SK-N-SH treated with all-trans-retinoic acid at 6 μM for 48 hours (cell line): Measurements from ENCODE around the gene FZR1.

Experiments
- CSDC2 ChIP-seq: fragments of 250-450 bp; sonication (Bioruptor Pico); IDR thresholded peaks from 2 replicates; pipeline ENCODE4 v1.5.0; 2020; ENCODE audit warnings: mild to moderate bottlenecking, moderate library complexity
- OSR1 ChIP-seq: fragments of 250-450 bp; sonication (Bioruptor Pico); IDR thresholded peaks from 2 replicates; pipeline ENCODE4 v1.8.0; 2022; ENCODE audit warnings: moderate library complexity, mild to moderate bottlenecking, inconsistent platforms
- PPARA ChIP-seq: fragments of 250-450 bp; sonication (Bioruptor Pico); IDR thresholded peaks from 2 replicates; pipeline ENCODE4 v1.5.0; 2020; ENCODE audit warnings: mild to moderate bottlenecking, borderline replicate concordance
- TF ChIP-seq, protein P1 (sequence below): fragments of 250-450 bp; sonication (Bioruptor Pico); IDR thresholded peaks from 2 replicates; pipeline ENCODE4 v1.5.1; 2020; ENCODE audit warnings: low read depth, mild to moderate bottlenecking, moderate library complexity
- TF ChIP-seq, protein P2 (sequence below): fragments of 250-450 bp; sonication (Bioruptor Pico); IDR thresholded peaks from 2 replicates; pipeline ENCODE4 v1.8.0; 2020; ENCODE audit warnings: mild to moderate bottlenecking, moderate library complexity, borderline replicate concordance

DNA sequence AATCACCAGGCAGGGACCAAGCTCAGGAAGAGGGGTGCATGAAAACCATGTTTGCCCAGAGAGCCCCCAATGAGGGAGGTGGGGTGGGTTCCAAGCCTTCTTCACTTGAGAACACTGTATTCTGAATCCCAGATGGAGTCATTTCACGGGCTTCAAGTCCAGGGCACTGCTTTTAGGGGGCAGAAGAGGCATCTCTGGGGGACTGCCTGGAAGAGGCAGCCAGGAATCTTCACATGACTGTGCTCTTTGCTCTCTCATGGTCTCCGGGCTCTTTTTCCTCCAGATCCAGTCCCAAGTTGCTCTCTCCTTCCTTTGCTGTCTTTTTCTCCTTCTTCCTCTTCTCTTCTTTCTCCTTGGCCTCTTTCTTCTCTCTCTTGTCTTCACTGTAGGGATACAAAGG is 31.5 kb upstream of the FZR1 start:
- TF ChIP-seq, protein P1, sequence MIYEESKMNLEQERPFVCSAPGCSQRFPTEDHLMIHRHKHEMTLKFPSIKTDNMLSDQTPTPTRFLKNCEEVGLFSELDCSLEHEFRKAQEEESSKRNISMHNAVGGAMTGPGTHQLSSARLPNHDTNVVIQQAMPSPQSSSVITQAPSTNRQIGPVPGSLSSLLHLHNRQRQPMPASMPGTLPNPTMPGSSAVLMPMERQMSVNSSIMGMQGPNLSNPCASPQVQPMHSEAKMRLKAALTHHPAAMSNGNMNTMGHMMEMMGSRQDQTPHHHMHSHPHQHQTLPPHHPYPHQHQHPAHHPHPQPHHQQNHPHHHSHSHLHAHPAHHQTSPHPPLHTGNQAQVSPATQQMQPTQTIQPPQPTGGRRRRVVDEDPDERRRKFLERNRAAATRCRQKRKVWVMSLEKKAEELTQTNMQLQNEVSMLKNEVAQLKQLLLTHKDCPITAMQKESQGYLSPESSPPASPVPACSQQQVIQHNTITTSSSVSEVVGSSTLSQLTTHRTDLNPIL: no peak
- TF ChIP-seq, protein P2, sequence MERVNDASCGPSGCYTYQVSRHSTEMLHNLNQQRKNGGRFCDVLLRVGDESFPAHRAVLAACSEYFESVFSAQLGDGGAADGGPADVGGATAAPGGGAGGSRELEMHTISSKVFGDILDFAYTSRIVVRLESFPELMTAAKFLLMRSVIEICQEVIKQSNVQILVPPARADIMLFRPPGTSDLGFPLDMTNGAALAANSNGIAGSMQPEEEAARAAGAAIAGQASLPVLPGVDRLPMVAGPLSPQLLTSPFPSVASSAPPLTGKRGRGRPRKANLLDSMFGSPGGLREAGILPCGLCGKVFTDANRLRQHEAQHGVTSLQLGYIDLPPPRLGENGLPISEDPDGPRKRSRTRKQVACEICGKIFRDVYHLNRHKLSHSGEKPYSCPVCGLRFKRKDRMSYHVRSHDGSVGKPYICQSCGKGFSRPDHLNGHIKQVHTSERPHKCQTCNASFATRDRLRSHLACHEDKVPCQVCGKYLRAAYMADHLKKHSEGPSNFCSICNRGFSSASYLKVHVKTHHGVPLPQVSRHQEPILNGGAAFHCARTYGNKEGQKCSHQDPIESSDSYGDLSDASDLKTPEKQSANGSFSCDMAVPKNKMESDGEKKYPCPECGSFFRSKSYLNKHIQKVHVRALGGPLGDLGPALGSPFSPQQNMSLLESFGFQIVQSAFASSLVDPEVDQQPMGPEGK (CRISPR knock-in tag): no peak
- no peak for TF ChIP-seq OSR1 (CRISPR knock-in tag)
- TF ChIP-seq CSDC2 (CRISPR knock-in tag): no peak
- no peak for TF ChIP-seq PPARA (CRISPR knock-in tag)
